K562 (cell line): ENCODE measurements around the gene AFF3. TPM values are rescaled to one million over a fixed set of nuclear protein-coding genes. Genes with fewer than 3 reads are reported as not detected.

Experiments used
- ATAC-seq: fragments of 200-7000 bp; cut with Tn5 transposase; 3 replicates; pipeline ENCODE4 v1.9.1; 2020; ENCODE audit warnings: moderate library complexity
- BruUV-seq: library from RNA; stranded (reverse); fragments of 400-500 nt; replicated peaks from 2 replicates; lab custom pipeline; 2021; lab: Mats Ljungman, UMichigan
- CTCF ChIA-PET: fragments of 300-600 bp; formaldehyde crosslinking; extraction: SDS; loops from one replicate; lab custom pipeline; 2021; ENCODE audit warnings: low intra/inter-chr PET ratio; lab: Yijun Ruan, JAX
- POLR2A ChIA-PET: fragments of 300-600, 350-650 bp; sonication (Branson Sonifier 250); formaldehyde crosslinking; extraction: SDS; loops from one replicate; lab custom pipeline; 2021; ENCODE audit warnings: antibody characterized with exemption, inconsistent platforms; lab: Yijun Ruan, JAX
- DNase-seq, 4 experiments: peaks; one replicate each; pipeline versions ENCODE4 v3.0.0 to v3.0.0-alpha.2; 2011 to 2018; ENCODE audit warnings: low spot score in 3 of 4, mixed read lengths in 3 of 4; ENCODE audit errors: extremely low read depth in 1 of 4
- FAIRE-seq: peaks from 2 replicates; lab custom pipeline; 2011; peaks lifted over from hg19 to GRCh38; lab: Jason Lieb, UNC
- H2AFZ ChIP-seq: 2 replicates; pipeline ENCODE4 v1.6.0; 2011; ENCODE audit warnings: low read depth, low read length, control low read depth, inconsistent platforms
- H3K27ac ChIP-seq: fragments of 200-600 bp; 3 replicates; pipeline ENCODE4 v1.8.0; 2011; ENCODE audit warnings: low read depth, mild to moderate bottlenecking, control low read depth, inconsistent platforms, low read length, moderate library complexity, mixed read lengths; ENCODE audit errors: extremely low read depth
- H3K27me3 ChIP-seq, 2 experiments: fragments of 300-600 bp in 1 of 2; 2 replicates in 1 of 2; 3 replicates in 1 of 2; pipeline versions ENCODE4 v1.6.0 to v1.8.0; 2011; ENCODE audit warnings: inconsistent platforms in 2 of 2, low read length in 2 of 2, mild to moderate bottlenecking in 1 of 2, mixed read lengths in 1 of 2, moderate library complexity in 1 of 2; ENCODE audit not compliant: control insufficient read depth in 2 of 2, insufficient read depth in 2 of 2
- H3K36me3 ChIP-seq: fragments of 300-600 bp; 3 replicates; pipeline ENCODE4 v1.8.0; 2011; ENCODE audit warnings: mild to moderate bottlenecking, low read length, inconsistent platforms; ENCODE audit not compliant: control insufficient read depth, insufficient read depth
- H3K4me1 ChIP-seq, 2 experiments: fragments of 200-600 bp in 1 of 2; replicated peaks in 1 of 2; 2 replicates in 1 of 2; 3 replicates in 1 of 2; pipeline versions ENCODE4 v1.5.1 to v1.8.0; 2011; ENCODE audit warnings: inconsistent platforms in 2 of 2, low read length in 2 of 2, mild to moderate bottlenecking in 1 of 2, mixed read lengths in 1 of 2, moderate library complexity in 1 of 2; ENCODE audit not compliant: control insufficient read depth in 2 of 2, insufficient read depth in 2 of 2
- H3K4me2 ChIP-seq: 2 replicates; pipeline ENCODE4 v1.6.1; 2011; ENCODE audit warnings: low read length, control low read depth, inconsistent platforms, mixed read lengths; ENCODE audit not compliant: insufficient read depth
- H3K4me3 ChIP-seq: fragments of 200-600 bp; sonication (generic), shearing (Covaris generic); 2 replicates; pipeline ENCODE4 v1.5.1; 2016; ENCODE audit warnings: control low read depth, inconsistent platforms
- H3K79me2 ChIP-seq: fragments of 200-600 bp; 3 replicates; pipeline ENCODE4 v1.8.0; 2011; ENCODE audit warnings: low read length, inconsistent platforms; ENCODE audit not compliant: control insufficient read depth, insufficient read depth
- H3K9ac ChIP-seq, 2 experiments: 2 replicates each; pipeline versions ENCODE4 v1.6.0 to v1.6.1; 2011; ENCODE audit warnings: low read depth in 2 of 2, low read length in 2 of 2, control low read depth in 1 of 2, inconsistent platforms in 1 of 2, mild to moderate bottlenecking in 1 of 2, mixed read lengths in 1 of 2; ENCODE audit not compliant: insufficient read depth in 1 of 2
- H3K9me1 ChIP-seq: one replicate; pipeline ENCODE4 v1.6.0; 2011; ENCODE audit warnings: inconsistent platforms, mild to moderate bottlenecking, low read length, moderate library complexity; ENCODE audit not compliant: control insufficient read depth, insufficient read depth
- H3K9me3 ChIP-seq: replicated peaks from 2 replicates; pipeline ENCODE4 v1.5.1; 2011; ENCODE audit warnings: low read depth, low read length, inconsistent platforms; ENCODE audit not compliant: control insufficient read depth, insufficient read depth
- H4K20me1 ChIP-seq: replicated peaks from 2 replicates; pipeline ENCODE4 v1.6.1; 2011; ENCODE audit warnings: low read length, inconsistent platforms, mixed read lengths; ENCODE audit not compliant: control insufficient read depth, insufficient read depth
- ATF7 ChIP-seq: fragments of 450-650 bp; IDR thresholded peaks from 2 replicates; pipeline ENCODE4 v1.7.1; 2014; ENCODE audit warnings: mild to moderate bottlenecking, moderate library complexity
- SIN3B ChIP-seq: fragments of 450-650 bp; IDR thresholded peaks from 2 replicates; pipeline ENCODE4 v1.6.1; 2017; ENCODE audit warnings: low read depth, mild to moderate bottlenecking, moderate library complexity
- ZNF3 ChIP-seq: fragments of 250-450 bp; sonication (Bioruptor Pico); IDR thresholded peaks from 2 replicates; pipeline ENCODE4 v1.5.0; 2021; ENCODE audit warnings: mild to moderate bottlenecking, moderate library complexity
- ZNF695 ChIP-seq: fragments of 450-650 bp; formaldehyde crosslinking; IDR thresholded peaks from 2 replicates; pipeline ENCODE4 v1.4.0; 2020; ENCODE audit warnings: mild to moderate bottlenecking, moderate library complexity
- whole genome bisulfite sequencing: fragments of 100-300 bp; shearing (Covaris generic); methylation state at CpG from one replicate; pipeline ENCODE4 v1.1.6; 2016; ENCODE audit warnings: low coverage, mixed read lengths; ENCODE audit not compliant: insufficient coverage; ENCODE audit errors: missing lambda C conversion rate; 5-methylcytosine and 5-hydroxymethylcytosine counted together
- in situ Hi-C: fragments of 300-500 bp; cut with MboI; formaldehyde crosslinking; loops from 4 replicates; pipeline ENCODE4 v1.15.0; 2018; ENCODE audit warnings: inconsistent platforms, mixed read lengths
- intact Hi-C: fragments of 100-400 bp; cut with micrococcal nuclease; formaldehyde crosslinking; loops from 2 replicates; pipeline ENCODE4 v1.14.2; 2022
- polyA plus RNA-seq, 8 experiments: library from polyadenylated mRNA; depleted of rRNA in 4 of 8; stranded (reverse) in 5 of 8; unstranded in 3 of 8; fragments of >200 nt; fragmentation: Nextera tagmentation in 2 of 8; fragmentation: Illumina TruSeq in 1 of 8; extraction: Ambion mirVana in 2 of 8; extraction: Trizol in 1 of 8; gene quantifications; 2 replicates each; pipeline versions ENCODE4 v1.2.1 to v1.2.3, GENCODE V29; 2011 to 2014; ENCODE audit warnings: inconsistent platforms in 1 of 8, missing spikeins in 1 of 8
- total RNA-seq, 7 experiments: library from RNA; depleted of rRNA in 6 of 7; stranded (reverse); fragments of >200 nt in 6 of 7; fragmentation: Illumina TruSeq in 2 of 7; extraction: Trizol in 2 of 7; gene quantifications; 2 replicates each; pipeline versions ENCODE4 v1.2.1 to v1.2.3, GENCODE V29; 2011 to 2021; ENCODE audit warnings: low replicate concordance in 1 of 7
- TF ChIP-seq, protein P1 (sequence below), 2 experiments: fragments of 450-650 bp; conservative IDR thresholded peaks; 2 replicates each; pipeline ENCODE4 v1.6.1; 2017; ENCODE audit warnings: mild to moderate bottlenecking in 2 of 2, moderate library complexity in 2 of 2
- TF ChIP-seq, protein P2 (sequence below), 2 experiments: IDR thresholded peaks; 2 replicates each; pipeline ENCODE4 v1.6.1; 2012; ENCODE audit warnings: improper control_type of control experiment in 2 of 2, low read depth in 2 of 2, low read length in 2 of 2, borderline replicate concordance in 1 of 2
- TF ChIP-seq, protein P3 (sequence below): fragments of 450-650 bp; IDR thresholded peaks from 2 replicates; pipeline ENCODE4 v1.6.1; 2016; ENCODE audit warnings: low read depth, mild to moderate bottlenecking, moderate library complexity
- TF ChIP-seq, protein P4 (sequence below), 2 experiments: fragments of 450-650 bp; IDR thresholded peaks; 2 replicates each; pipeline ENCODE4 v1.6.1; 2018; ENCODE audit warnings: mild to moderate bottlenecking in 2 of 2, low read depth in 1 of 2; ENCODE audit not compliant: partially characterized antibody in 2 of 2
- TF ChIP-seq, protein P5 (sequence below): fragments of 250-450 bp; sonication (Bioruptor Pico); IDR thresholded peaks from 2 replicates; pipeline ENCODE4 v1.5.0; 2022; ENCODE audit warnings: mild to moderate bottlenecking

The AFF3 gene
- total and polyA plus RNA-seq, 9 of the 15 experiments (the other 6 are each of a cell fraction or from before 2014, with no cell fraction given): 0.02 to 0.11 TPM; not detected in 7

DNA sequence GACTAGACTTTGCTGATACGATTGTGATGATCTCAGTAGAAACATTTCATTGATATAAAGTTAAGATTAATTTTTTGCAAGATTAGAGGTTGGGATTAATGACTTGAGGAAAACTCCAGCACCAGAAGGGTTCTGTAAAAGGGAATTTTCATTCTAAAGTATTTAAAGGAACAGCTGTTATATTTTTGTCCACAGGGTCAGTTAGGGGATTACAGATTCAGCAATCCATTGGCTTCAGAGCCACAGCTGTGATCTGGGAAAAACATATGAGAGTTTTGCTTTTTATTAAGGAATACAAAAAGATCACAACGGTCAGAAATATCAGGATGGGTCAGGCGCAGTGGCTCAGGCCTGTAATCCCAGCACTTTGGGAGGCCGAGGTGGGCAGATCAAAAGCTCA lies 633.0 kb downstream of the AFF3 start:
- Histone ChIP-seq H3K9me3 (no peaks in the 10 kb centered on the region), H3K4me2 (no peak overlapping the region), H3K36me3 (no peaks in the 10 kb centered on the region), H2AFZ (no peak overlapping the region), H3K9me1 (no peaks in the 10 kb centered on the region), H3K4me1 (no peaks in the 10 kb centered on the region), H3K27ac (no peak overlapping the region), H3K4me3 (no peak overlapping the region), H3K9ac (no peak overlapping the region), H4K20me1 (no peaks in the 10 kb centered on the region), H3K79me2 (no peaks in the 10 kb centered on the region), H3K27me3 (peaks cover 10 to 15% of the 10 kb centered on the region in 2 experiments)
- intact Hi-C loops: no loop called here
- ATAC-seq (no peak), FAIRE-seq (no peak), DNase-seq (no peak)
- CTCF ChIA-PET: no interaction called here
- WGBS: 2% methylated on average over 4 of the region's 4 CpGs
- in situ Hi-C loops: no loop called here
- POLR2A ChIA-PET: no interaction called here
- no TSS peak for BruUV-seq
- TF ChIP-seq ATF7: no peak
- TF ChIP-seq, protein P1, sequence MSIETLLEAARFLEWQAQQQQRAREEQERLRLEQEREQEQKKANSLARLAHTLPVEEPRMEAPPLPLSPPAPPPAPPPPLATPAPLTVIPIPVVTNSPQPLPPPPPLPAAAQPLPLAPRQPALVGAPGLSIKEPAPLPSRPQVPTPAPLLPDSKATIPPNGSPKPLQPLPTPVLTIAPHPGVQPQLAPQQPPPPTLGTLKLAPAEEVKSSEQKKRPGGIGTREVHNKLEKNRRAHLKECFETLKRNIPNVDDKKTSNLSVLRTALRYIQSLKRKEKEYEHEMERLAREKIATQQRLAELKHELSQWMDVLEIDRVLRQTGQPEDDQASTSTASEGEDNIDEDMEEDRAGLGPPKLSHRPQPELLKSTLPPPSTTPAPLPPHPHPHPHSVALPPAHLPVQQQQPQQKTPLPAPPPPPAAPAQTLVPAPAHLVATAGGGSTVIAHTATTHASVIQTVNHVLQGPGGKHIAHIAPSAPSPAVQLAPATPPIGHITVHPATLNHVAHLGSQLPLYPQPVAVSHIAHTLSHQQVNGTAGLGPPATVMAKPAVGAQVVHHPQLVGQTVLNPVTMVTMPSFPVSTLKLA (conservative IDR thresholded peaks at IDR 0.05): no peak
- TF ChIP-seq SIN3B: no peak
- TF ChIP-seq, protein P2, sequence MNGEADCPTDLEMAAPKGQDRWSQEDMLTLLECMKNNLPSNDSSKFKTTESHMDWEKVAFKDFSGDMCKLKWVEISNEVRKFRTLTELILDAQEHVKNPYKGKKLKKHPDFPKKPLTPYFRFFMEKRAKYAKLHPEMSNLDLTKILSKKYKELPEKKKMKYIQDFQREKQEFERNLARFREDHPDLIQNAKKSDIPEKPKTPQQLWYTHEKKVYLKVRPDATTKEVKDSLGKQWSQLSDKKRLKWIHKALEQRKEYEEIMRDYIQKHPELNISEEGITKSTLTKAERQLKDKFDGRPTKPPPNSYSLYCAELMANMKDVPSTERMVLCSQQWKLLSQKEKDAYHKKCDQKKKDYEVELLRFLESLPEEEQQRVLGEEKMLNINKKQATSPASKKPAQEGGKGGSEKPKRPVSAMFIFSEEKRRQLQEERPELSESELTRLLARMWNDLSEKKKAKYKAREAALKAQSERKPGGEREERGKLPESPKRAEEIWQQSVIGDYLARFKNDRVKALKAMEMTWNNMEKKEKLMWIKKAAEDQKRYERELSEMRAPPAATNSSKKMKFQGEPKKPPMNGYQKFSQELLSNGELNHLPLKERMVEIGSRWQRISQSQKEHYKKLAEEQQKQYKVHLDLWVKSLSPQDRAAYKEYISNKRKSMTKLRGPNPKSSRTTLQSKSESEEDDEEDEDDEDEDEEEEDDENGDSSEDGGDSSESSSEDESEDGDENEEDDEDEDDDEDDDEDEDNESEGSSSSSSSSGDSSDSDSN (IDR thresholded peaks at IDR 0.05; ENCODE audit: borderline replicate concordance in 1 of 2, low read depth in 2 of 2, low read length in 2 of 2): no peak
- TF ChIP-seq, protein P3, sequence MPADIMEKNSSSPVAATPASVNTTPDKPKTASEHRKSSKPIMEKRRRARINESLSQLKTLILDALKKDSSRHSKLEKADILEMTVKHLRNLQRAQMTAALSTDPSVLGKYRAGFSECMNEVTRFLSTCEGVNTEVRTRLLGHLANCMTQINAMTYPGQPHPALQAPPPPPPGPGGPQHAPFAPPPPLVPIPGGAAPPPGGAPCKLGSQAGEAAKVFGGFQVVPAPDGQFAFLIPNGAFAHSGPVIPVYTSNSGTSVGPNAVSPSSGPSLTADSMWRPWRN: no peak
- TF ChIP-seq, protein P4, sequence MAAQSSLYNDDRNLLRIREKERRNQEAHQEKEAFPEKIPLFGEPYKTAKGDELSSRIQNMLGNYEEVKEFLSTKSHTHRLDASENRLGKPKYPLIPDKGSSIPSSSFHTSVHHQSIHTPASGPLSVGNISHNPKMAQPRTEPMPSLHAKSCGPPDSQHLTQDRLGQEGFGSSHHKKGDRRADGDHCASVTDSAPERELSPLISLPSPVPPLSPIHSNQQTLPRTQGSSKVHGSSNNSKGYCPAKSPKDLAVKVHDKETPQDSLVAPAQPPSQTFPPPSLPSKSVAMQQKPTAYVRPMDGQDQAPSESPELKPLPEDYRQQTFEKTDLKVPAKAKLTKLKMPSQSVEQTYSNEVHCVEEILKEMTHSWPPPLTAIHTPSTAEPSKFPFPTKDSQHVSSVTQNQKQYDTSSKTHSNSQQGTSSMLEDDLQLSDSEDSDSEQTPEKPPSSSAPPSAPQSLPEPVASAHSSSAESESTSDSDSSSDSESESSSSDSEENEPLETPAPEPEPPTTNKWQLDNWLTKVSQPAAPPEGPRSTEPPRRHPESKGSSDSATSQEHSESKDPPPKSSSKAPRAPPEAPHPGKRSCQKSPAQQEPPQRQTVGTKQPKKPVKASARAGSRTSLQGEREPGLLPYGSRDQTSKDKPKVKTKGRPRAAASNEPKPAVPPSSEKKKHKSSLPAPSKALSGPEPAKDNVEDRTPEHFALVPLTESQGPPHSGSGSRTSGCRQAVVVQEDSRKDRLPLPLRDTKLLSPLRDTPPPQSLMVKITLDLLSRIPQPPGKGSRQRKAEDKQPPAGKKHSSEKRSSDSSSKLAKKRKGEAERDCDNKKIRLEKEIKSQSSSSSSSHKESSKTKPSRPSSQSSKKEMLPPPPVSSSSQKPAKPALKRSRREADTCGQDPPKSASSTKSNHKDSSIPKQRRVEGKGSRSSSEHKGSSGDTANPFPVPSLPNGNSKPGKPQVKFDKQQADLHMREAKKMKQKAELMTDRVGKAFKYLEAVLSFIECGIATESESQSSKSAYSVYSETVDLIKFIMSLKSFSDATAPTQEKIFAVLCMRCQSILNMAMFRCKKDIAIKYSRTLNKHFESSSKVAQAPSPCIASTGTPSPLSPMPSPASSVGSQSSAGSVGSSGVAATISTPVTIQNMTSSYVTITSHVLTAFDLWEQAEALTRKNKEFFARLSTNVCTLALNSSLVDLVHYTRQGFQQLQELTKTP (IDR thresholded peaks at IDR 0.05; ENCODE audit: low read depth in 1 of 2, partially characterized antibody in 2 of 2): no peak
- TF ChIP-seq ZNF3: no peak
- TF ChIP-seq, protein P5, sequence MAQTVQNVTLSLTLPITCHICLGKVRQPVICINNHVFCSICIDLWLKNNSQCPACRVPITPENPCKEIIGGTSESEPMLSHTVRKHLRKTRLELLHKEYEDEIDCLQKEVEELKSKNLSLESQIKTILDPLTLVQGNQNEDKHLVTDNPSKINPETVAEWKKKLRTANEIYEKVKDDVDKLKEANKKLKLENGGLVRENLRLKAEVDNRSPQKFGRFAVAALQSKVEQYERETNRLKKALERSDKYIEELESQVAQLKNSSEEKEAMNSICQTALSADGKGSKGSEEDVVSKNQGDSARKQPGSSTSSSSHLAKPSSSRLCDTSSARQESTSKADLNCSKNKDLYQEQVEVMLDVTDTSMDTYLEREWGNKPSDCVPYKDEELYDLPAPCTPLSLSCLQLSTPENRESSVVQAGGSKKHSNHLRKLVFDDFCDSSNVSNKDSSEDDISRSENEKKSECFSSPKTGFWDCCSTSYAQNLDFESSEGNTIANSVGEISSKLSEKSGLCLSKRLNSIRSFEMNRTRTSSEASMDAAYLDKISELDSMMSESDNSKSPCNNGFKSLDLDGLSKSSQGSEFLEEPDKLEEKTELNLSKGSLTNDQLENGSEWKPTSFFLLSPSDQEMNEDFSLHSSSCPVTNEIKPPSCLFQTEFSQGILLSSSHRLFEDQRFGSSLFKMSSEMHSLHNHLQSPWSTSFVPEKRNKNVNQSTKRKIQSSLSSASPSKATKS (CRISPR knock-in tag): no peak
- no peak for TF ChIP-seq ZNF695
